Right cardiac atrium (tissue), 5 donors: ENCODE results near the gene PLXNA1. TPM values are rescaled to one million over a fixed set of nuclear protein-coding genes. Genes with fewer than 3 reads are reported as not detected.

Experiments used
- ATAC-seq, 2 donors: fragments of 200-7000 bp; cut with Tn5 transposase; one replicate each; pipeline versions ENCODE4 v1.8.0 to v1.9.1; 2020; ENCODE audit warnings: moderate library complexity in 2 of 2, mild to moderate bottlenecking in 1 of 2
- DNase-seq, 3 donors: peaks; one replicate each; pipeline ENCODE4 v3.0.0-alpha.2; 2020
- H3K27ac ChIP-seq: one replicate; pipeline ENCODE4 v1.5.1; 2013; ENCODE audit warnings: mild to moderate bottlenecking, low read length, control low read depth, moderate library complexity
- H3K27me3 ChIP-seq: one replicate; pipeline ENCODE4 v1.6.1; 2013; ENCODE audit not compliant: control insufficient read depth, insufficient read depth
- H3K4me1 ChIP-seq: one replicate; pipeline ENCODE4 v1.6.1; 2013; ENCODE audit warnings: low read length; ENCODE audit not compliant: control insufficient read depth, insufficient read depth
- H3K4me3 ChIP-seq: one replicate; pipeline ENCODE4 v1.5.1; 2013; ENCODE audit warnings: low read length, control low read depth
- H3K9me3 ChIP-seq: one replicate; pipeline ENCODE4 v1.6.1; 2013; ENCODE audit warnings: low read length; ENCODE audit not compliant: control insufficient read depth
- WGBS: extraction: QIAGEN DNeasy Blood & Tissue Kit; methylation state at CpG from one replicate; pipeline ENCODE4 v1.1.7; 2013; 5-methylcytosine and 5-hydroxymethylcytosine counted together
- intact Hi-C, 4 donors: fragments of 100-400 bp; cut with DNase I; formaldehyde crosslinking; loops; one replicate each; pipeline versions ENCODE4 v1.11.0 to v1.14.0; 2022 to 2023
- polyA plus RNA-seq: library from polyadenylated mRNA; stranded (reverse); fragments of 200-250 nt; gene quantifications from one replicate; pipeline ENCODE4 v1.2.3, GENCODE V29; 2013
- total RNA-seq, 4 donors: library from RNA; stranded (reverse); fragmentation: NEBNext Ultra II Directional; extraction: Animal tissue kit (Norgen Biotek cat#: 25700); gene quantifications; one replicate each; pipeline ENCODE4 v1.2.1, GENCODE V29; 2021
- donor health status: healthy with polysubstance abuse.
- donor health status: DM: no; HTN: yes; CAD: no.
- donor health status: DM: no; HTN: no; CAD: no.
- donor health status: DM: no; HTN: yes; CAD: no; lungs with severe emphysema.
- donor health status: DM: yes; HTN: yes; CAD: no.

The PLXNA1 gene
- total and polyA plus RNA-seq, 5 donors: 9.9 to 17.8 (median 13.6) TPM

DNA sequence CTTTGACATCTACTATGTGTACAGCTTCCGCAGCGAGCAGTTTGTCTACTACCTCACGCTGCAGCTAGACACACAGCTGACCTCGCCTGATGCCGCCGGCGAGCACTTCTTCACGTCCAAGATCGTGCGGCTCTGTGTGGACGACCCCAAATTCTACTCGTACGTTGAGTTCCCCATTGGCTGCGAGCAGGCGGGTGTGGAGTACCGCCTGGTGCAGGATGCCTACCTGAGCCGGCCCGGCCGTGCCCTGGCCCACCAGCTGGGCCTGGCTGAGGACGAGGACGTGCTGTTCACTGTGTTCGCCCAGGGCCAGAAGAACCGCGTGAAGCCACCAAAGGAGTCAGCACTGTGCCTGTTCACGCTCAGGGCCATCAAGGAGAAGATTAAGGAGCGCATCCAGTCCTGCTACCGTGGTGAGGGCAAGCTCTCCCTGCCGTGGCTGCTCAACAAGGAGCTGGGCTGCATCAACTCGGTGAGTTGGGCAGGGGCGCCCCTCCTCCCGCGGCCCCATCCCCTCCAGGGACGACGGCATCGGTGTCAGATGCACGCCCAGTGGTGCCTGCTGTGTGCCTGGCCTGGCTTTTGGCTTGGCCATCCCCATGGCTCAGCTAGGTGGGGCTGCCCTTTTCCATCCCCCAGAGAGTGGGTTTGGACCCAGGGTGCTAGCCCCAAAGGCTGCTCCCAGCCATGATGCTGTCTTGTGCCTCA lies 6.6 kb downstream of the PLXNA1 start:
- H3K4me1 ChIP-seq: peaks cover 8% of the 10 kb centered on the region
- H3K27me3 ChIP-seq: no peaks in the 10 kb centered on the region
- H3K9me3 ChIP-seq: no peaks in the 10 kb centered on the region
- no peak overlapping the region for H3K27ac ChIP-seq
- intact Hi-C loops: loop anchor here in 2 of 4 donors (10.0 kb wide), 3 partner anchors 305 to 465 kb away; no protein-coding TSS in a partner anchor
- ATAC-seq (no peak), DNase-seq (peak in 2 of 3 donors; percentile 53)
- H3K4me3 ChIP-seq: no peak overlapping the region
- 91% methylated on average over 36 of the region's 36 CpGs for WGBS

DNA sequence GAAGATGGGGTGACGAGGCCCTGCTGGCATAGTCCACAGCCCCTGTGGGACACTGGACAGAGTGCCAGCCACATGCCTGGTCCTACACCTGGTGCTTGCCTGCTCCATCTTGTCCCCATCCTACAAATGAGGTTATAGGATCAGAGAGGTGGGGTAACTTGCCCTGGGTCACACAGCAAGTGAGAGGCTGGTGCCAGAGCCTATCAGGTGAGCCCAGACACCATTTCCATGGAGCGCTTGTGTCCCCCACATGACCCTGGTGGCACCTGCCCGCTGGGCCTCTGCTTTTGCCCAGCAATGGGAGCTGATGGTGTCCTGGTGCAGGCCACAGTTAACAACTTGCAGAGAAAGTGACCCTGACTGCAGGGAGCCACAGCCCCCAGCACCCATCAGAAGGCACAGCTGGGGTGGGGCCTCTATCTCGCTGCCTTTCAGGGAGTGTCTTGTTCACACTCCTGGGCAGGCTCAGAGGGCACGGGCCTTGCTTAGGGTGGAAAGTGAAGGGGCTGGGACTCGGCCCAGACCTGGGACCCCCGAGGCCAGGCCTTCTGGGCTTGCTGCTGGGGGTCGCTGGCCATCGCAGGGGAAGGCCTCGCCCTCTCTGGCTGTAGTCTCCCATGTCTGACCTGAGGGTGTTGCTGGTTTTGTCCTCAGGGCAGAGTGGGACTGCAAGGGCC lies 7.2 kb downstream of the PLXNA1 start:
- no peak overlapping the region for H3K4me3 ChIP-seq
- 93% methylated on average over 10 of the region's 10 CpGs for WGBS
- intact Hi-C loops: no loop called here
- peaks cover 12% of the 10 kb centered on the region for H3K4me1 ChIP-seq
- peak in 1 of 3 donors; percentile 20 for DNase-seq
- H3K27me3 ChIP-seq: no peaks in the 10 kb centered on the region
- no peaks in the 10 kb centered on the region for H3K9me3 ChIP-seq
- no peak overlapping the region for H3K27ac ChIP-seq
- no peak for ATAC-seq

DNA sequence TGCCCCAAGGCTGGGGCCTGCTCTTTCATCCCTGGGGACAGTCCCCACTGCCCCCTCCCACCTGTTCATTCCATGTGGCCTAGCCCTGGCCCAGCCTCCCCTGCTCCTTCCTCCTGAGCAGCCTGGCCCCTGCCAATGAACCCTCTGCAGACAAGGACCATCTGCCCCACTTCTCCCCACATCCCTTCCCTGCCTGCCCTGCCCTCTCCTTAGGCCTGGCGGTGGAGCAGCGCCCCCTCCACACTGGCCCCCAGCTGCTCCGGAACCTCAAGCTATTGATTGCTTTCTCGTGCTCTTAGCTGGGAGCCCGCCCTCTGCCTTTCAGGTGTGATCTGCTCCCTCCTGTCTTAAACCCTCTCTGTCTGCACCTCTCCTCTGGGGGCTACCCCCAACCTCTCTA lies 8.0 kb downstream of the PLXNA1 start:
- no peaks in the 10 kb centered on the region for H3K27me3 ChIP-seq
- H3K9me3 ChIP-seq: no peaks in the 10 kb centered on the region
- WGBS: 95% methylated on average over 5 of the region's 5 CpGs
- DNase-seq: peak in 2 of 3 donors; percentile 29 to 30
- H3K27ac ChIP-seq: no peak overlapping the region
- H3K4me3 ChIP-seq: no peak overlapping the region
- intact Hi-C loops: no loop called here
- no peak for ATAC-seq
- H3K4me1 ChIP-seq: peaks cover 12% of the 10 kb centered on the region

- H3K9me3 ChIP-seq: no peaks in the 10 kb centered on the region
- peaks cover 12% of the 10 kb centered on the region for H3K4me1 ChIP-seq
- 87% methylated on average over 24 of the region's 24 CpGs for WGBS
- no peak overlapping the region for H3K27ac ChIP-seq
- ATAC-seq (no peak), DNase-seq (peak in 2 of 3 donors; percentile 40 to 56)
- intact Hi-C loops: no loop called here
- no peaks in the 10 kb centered on the region for H3K27me3 ChIP-seq
- H3K4me3 ChIP-seq: no peak overlapping the region
Observed at GRCh38 chr3:126991366-126992200, 8.7 kb downstream of the PLXNA1 start.

DNA sequence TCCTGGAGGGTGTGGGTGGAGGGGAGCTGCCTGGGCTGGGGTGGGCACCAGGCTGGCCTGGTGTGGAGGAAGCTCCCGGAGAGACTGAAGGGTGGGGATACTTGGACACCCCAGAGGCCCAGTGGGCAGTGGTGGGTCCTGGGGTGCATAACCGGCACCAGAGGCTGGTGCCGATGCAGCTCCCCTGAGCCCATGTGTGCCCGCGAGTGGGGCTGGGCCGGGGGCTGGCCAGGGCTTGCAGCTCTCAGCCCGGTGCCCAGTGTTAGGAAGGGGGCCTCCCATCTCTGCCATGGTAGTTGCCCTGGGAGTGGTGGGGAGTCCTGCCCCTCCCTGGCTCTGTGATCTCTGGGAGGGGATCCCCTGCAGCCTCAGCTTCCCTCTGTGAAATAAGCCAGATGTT lies 9.3 kb downstream of the PLXNA1 start:
- ATAC-seq (no peak), DNase-seq (peak in 2 of 3 donors; percentile 28 to 50)
- Histone ChIP-seq H3K27me3 (no peaks in the 10 kb centered on the region), H3K4me1 (peaks cover 12% of the 10 kb centered on the region), H3K9me3 (no peaks in the 10 kb centered on the region), H3K4me3 (no peak overlapping the region), H3K27ac (no peak overlapping the region)
- WGBS: 95% methylated on average over 7 of the region's 7 CpGs
- intact Hi-C loops: no loop called here

DNA sequence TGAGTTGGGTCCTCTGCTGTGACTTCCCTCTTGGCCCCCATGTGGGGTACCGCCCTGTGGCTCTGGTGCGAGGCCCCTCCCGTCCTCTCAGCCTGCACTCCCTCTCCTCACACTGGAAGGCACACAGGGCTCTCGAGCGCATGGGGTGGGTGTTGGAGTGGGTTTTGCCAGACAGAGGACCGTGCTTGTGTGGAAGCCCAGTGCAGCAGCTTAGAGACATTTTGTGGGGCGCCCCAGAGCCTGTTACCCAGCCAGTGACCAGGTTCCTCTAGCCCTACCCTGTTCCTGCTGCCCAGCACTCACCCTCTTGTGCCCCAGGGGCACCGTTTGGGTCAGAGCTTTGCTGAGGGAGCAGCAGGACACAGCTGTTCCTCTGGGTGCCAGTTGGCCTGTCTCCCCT lies 9.9 kb downstream of the PLXNA1 start:
- Histone ChIP-seq H3K4me3 (no peak overlapping the region), H3K4me1 (peaks cover 12% of the 10 kb centered on the region), H3K27me3 (no peaks in the 10 kb centered on the region), H3K27ac (no peak overlapping the region), H3K9me3 (no peaks in the 10 kb centered on the region)
- no peak for ATAC-seq
- intact Hi-C loops: no loop called here
- peak in 1 of 3 donors; percentile 44 for DNase-seq
- WGBS: 85% methylated on average over 8 of the region's 8 CpGs

GRCh38 chr3:126993436-126993835 lies 10.5 kb downstream of the PLXNA1 start:
- DNase-seq: no peak
- no peaks in the 10 kb centered on the region for H3K9me3 ChIP-seq
- H3K27ac ChIP-seq: no peak overlapping the region
- intact Hi-C loops: no loop called here
- H3K4me1 ChIP-seq: peaks cover 12% of the 10 kb centered on the region
- no peak for ATAC-seq
- 95% methylated on average over 9 of the region's 9 CpGs for WGBS
- no peaks in the 10 kb centered on the region for H3K27me3 ChIP-seq
- no peak overlapping the region for H3K4me3 ChIP-seq

DNA sequence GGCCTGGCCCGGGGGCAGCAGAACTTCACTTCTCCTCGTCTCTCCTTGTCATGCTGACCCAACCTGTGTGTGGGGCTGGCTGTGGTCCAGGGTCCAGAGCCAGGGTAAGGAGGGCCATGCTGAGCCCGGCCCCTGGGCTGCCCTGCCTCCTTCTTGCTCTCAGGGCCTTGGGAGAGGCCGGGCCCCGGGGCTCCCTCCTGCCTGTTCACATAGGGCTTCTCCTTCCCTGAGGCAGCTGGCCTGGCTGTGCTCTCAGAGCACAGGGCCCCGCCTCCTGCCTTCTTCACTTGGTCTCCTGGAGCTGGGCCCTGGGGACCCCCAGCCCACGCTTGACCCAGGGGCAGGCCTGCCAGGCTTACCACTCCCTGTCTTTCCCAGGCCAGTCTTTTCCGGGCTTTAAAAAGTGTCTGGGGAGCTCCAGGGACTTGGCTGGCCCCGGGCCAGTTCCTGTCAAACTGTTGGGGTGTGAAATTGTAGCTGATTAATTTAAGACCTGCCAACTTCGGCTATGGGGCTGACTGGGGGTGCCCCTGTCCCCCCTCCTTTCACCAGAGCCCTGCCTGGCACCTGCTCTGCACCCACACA lies 11.8 kb downstream of the PLXNA1 start:
- peaks cover 12% of the 10 kb centered on the region for H3K4me1 ChIP-seq

DNA sequence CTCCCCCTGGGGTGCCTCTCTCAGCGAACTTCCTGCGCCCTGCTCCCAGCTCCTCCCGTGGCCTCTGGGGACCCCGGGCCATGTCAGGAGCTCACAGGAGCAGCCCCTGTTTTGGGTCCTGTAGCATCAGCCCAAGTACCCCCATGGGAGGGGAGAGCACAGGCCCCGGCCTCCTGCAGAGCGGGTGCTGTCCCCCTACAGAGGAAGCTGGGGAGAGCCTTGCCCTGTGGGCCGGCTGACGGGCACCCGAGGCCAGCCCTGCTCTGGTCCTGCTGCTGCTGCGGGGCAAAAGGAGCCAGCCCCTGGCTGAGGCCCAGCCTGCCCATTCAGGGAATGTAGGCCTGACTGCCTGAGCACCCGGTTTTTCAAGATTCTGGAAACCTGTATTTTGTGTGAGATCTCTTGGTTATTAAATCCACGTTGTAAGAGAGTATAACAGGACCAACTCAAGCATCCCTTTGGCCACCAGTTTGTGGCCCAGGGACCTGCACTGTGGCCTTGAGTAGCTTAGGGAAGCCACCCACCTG lies 12.4 kb downstream of the PLXNA1 start:
- H3K27ac ChIP-seq: no peak overlapping the region
- 49% methylated on average over 12 of the region's 12 CpGs for WGBS
- ATAC-seq (peak in 1 of 2 donors; percentile 1), DNase-seq (no peak)
- H3K4me3 ChIP-seq: no peak overlapping the region
- peaks cover 12% of the 10 kb centered on the region for H3K4me1 ChIP-seq
- H3K9me3 ChIP-seq: no peaks in the 10 kb centered on the region
- intact Hi-C loops: no loop called here
- no peaks in the 10 kb centered on the region for H3K27me3 ChIP-seq

More for the DNA sequence above, 11.8 kb downstream of the PLXNA1 start:
- H3K4me3 ChIP-seq: no peak overlapping the region
- ATAC-seq (peak; percentile 63 to 73), DNase-seq (peak; percentile 76 to 95 (median 91))
- 23% methylated on average over 10 of the region's 10 CpGs for WGBS
- intact Hi-C loops: no loop called here
- no peaks in the 10 kb centered on the region for H3K27me3 ChIP-seq
- H3K9me3 ChIP-seq: no peaks in the 10 kb centered on the region
- H3K27ac ChIP-seq: no peak overlapping the region

DNA sequence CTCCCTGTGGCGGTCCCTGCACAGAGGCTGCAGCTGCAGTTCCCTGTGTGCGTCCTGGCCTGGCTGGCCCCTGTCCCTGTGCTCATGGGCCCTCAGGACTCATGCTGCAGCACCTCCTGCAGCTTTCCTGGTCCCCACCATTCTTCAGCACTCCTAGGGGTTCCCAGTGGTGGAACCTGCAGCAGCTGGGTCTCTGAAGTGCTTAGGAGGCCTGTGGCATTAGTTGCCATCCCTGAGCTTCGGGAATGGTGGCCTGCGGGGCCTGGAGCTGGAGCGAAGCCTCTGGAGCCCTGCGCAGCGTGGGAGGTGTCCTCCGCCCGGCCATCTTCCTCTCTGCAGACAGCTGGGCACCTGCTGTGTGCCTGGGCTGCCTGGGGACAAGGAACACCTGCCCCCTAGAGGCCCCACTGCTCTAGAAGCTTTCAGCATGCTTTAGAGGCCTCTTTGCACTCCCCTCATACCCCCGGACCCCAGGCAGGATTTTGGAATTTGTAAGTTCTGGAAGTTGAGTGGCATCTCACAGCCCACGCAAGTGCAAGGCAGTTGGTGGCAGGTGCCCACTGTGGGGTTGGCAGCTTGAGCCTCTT lies 13.1 kb downstream of the PLXNA1 start:
- intact Hi-C loops: no loop called here
- Histone ChIP-seq H3K27me3 (no peaks in the 10 kb centered on the region), H3K9me3 (no peaks in the 10 kb centered on the region), H3K27ac (no peak overlapping the region), H3K4me3 (no peak overlapping the region), H3K4me1 (peaks cover 12% of the 10 kb centered on the region)
- ATAC-seq: no peak
- 89% methylated on average over 11 of the region's 11 CpGs for WGBS
- DNase-seq: no peak
